CD4-positive, alpha-beta T cell treated with Interleukin-17A for 4 hours (primary cell): Measurements from ENCODE around the gene RB1.
A peak's percentile ranks its signal among the peaks of the same experiment; 100 is the strongest.

Source experiments
- DNase-seq: peaks from one replicate; pipeline ENCODE4 v3.0.0-alpha.2; 2020; ENCODE audit warnings: mixed read lengths

RB1 gene

GRCh38 chr13:48303359-48304142 is at the start of gene RB1:
Gene RB1 (plus strand): TSS chr13:48303751. CDS start chr13:48303913, 162 bp downstream.
- peak; percentile 92 for DNase-seq

DNA sequence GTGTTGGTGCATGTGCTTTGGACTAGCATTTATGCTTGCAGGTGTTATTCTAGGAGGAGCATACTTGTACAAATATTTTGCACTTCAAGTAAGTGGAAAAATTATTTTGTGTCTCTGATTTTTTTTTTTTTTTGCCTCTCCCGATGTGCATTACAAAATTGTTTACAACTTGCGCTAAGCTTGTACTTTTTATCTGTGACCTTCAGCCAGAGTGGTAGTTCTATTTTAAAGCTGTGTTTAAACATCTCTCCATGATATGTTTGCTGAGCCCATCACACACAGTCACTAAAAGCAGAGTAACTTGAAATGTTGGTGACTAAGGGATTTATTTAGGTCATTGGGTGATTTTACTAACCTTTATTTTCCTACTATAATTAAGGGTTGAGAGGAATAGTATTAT is 49.7 kb upstream of the RB1 start:
- no peak for DNase-seq

GRCh38 chr13:48255090-48255489 is 48.5 kb upstream of the RB1 start:
- DNase-seq = no peak

- DNase-seq = no peak
Observed at GRCh38 chr13:48255954-48256353, 47.6 kb upstream of the RB1 start.

DNA sequence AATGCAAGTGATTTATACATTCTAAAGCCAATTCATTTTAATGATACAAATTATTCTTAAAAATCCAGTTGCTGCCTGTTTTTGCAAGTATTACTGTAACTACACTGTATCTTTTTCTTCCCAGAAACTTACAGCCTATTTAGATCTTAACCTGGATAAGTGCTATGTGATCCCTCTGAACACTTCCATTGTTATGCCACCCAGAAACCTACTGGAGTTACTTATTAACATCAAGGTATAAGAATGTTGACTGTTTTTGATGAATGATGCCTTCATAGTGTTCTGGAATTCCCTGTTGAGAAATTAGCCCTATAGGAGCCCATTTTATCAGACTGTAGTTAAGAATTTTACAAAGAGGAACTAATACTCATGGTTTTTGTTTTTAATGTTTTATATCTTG is 45.5 kb upstream of the RB1 start:
- no peak for DNase-seq

DNA sequence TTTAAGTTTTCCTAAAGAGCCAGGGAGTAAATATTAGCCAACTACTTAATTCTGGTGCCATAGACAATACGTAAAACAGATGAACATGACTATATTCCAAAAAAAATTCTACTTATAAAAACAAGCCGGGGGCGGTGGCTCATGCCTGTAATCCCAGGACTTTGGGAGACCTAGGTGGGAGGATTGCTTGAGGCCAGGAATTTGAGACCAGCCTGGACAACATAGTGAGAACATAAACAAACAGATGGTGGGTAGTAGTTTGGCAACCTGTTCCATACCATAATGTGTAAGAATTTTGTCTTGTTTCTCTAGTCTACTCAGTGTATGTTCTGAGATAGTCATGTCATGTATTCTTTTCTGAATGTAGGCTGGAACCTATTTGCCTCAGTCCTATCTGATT is 45.1 kb upstream of the RB1 start:
- DNase-seq = no peak

DNA sequence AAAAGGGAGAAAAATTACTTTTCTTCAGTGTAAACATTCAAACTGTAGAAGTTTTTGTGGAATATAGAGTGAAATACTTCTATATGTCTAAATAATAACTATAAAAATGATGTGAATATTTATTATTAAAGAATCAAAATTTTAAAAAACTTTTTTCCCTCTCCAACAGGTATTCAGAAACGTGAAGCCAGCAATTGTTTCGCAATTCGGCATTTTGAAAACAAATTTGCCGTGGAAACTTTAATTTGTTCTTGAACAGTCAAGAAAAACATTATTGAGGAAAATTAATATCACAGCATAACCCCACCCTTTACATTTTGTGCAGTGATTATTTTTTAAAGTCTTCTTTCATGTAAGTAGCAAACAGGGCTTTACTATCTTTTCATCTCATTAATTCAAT is 42.6 kb upstream of the RB1 start:
- no peak for DNase-seq

DNA sequence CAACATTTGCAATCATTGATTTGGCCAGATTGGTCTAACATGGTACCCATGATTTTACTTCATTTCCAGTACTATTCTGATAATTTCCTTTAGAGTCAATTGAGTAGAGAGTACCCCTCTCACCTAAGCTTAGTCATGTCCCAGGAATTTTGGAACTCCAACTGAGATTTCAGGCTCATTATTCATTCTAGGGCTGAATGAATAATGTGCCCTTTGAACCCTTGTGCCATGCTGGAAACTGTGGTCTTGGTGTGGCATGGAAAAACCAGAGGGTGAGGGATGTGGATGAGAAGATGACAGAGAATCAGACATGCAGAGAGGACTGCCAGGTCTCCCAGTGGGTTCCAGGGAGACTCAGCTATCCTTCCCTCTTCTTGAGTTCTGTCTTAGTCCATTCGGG is 40.4 kb upstream of the RB1 start:
- no peak for DNase-seq

DNA sequence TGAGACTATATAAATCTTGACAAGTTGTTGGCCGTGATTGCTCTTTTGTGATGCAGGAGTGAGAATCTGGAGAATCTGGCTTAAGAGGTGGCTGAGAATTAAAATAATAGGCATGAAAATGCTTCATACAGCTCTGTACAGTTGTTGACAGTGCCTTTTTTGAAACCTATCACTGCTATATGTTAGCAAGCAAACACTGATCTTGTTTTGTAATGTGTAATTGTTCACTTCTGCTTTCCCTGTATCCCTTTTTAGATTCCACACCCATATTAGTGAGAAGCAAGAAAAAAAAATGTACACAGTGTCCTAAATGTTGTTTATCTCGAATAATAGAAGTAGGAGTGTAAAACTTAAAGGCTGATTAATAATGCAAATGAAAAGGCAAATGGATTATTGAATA is 39.5 kb upstream of the RB1 start:
- no peak for DNase-seq

GRCh38 chr13:48265217-48265815 is 38.2 kb upstream of the RB1 start:
- peak; percentile 24 for DNase-seq

GRCh38 chr13:48266150-48266549 is 37.4 kb upstream of the RB1 start:
- no peak for DNase-seq

DNA sequence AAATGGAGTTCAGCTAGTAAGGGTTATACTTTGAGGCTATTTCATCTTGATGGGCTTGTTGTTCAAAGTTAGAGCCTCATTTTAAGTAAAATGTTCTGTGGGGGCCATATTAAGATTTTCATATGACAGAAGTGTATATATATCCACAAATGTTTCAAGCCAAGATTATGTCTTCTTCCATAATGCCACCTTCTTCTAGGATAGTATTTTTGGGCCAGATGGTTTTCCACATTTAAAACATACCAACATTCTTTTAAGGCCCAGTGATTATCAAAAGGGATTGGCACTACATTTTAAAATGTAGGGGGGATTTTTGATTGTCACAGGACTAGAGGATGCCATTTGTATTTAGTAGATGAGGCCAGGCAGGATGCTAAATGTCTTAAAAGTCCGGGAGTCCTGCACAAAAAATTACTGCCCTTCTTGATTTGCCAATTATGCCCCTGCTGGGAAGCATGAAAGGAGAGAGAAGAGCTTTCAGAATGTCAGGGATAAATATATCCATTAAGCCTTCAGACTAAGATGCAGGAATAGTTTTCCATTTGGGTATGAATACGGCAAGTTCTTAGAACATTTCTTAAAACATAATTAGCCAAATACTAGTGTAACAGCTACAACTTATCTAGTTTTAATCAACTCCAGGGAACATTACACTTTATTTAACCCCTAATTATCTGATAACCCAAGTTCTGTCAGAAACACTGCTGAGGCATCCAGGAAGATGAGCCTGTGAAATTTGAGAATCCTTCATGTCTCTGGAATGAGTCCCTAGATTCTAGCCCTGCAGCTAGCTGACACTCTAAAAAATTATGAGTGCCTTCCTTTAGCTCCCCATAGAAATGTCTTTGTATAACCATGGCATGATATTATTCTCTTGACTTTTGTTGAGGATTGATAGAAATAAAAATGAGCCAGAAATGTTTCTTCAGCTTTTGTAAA is 36.6 kb upstream of the RB1 start:
- DNase-seq = no peak

- DNase-seq = no peak
Observed at GRCh38 chr13:48268019-48268418, 35.5 kb upstream of the RB1 start.

DNA sequence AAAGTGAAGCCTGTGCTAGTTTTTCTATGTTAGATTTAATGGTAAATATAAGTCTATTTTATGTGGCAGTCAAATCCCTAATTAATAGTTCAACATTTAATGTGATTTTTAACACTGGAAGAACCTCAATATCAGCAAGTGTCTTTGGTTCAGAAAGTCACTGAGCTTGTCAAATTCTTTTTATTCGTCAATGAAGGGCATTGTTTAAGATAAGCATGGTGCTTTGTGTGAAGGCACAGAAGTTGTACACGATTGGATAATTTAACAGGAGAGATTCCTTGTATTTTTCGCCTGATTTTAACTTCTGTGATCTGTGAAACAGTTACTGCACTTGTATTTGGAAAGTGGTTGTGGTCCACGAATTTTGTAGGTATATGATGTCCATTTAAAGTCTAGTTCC is 30.2 kb upstream of the RB1 start:
- DNase-seq = no peak

GRCh38 chr13:48275507-48275906 is 28.0 kb upstream of the RB1 start:
- DNase-seq = no peak

DNA sequence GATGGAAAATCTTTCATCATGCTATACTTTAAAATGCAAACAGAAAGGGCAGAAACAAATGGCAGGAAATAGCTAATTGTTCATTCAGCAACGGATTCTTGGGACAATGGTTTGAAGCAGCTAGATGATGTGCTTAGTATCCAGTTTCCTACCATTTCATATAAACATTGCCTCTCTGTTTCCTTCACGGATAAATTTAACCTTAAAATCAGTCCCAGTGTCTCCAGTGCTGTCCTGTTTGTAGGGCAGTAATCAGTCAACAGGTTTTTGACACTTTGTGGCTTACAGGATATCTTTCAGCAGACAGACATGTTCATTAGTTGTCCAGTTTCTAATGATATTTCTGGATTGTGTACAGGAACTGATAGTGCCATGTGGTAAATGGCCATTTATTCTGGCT is 24.7 kb upstream of the RB1 start:
- no peak for DNase-seq

- DNase-seq = no peak
Observed at GRCh38 chr13:48281556-48281955, 22.0 kb upstream of the RB1 start.

- no peak for DNase-seq
Observed at GRCh38 chr13:48291730-48292129, 11.8 kb upstream of the RB1 start.

DNA sequence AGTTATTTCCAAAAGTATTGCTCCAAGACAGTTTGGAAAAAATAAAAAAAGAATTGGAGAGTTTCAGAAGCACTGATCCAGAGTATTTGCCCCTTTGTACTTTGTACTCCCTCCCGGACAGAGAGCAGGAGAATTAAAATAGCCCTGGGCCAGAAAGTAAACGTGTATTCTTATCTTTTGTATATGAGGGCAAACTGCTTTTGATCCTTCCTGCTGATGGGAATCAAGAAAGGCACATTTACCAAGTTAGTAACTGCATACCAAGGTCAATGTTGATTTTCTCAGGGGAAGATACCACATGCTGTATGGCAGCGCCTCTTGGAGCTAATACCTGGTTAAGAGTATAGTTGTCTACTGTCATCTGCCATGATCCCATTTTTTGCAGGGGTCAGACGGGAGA is 10.9 kb upstream of the RB1 start:
- no peak for DNase-seq

GRCh38 chr13:48294653-48295052 is 8.9 kb upstream of the RB1 start:
- DNase-seq = no peak

- DNase-seq = no peak
Observed at GRCh38 chr13:48295271-48295670, 8.3 kb upstream of the RB1 start.

GRCh38 chr13:48296528-48296927 is 7.0 kb upstream of the RB1 start:
- DNase-seq = no peak

GRCh38 chr13:48297131-48297786 is 6.3 kb upstream of the RB1 start:
- no peak for DNase-seq
